ENCODE data around the gene THSD4.
A peak's percentile ranks its signal among the peaks of the same experiment; 100 is the strongest.

THSD4 gene

DNA sequence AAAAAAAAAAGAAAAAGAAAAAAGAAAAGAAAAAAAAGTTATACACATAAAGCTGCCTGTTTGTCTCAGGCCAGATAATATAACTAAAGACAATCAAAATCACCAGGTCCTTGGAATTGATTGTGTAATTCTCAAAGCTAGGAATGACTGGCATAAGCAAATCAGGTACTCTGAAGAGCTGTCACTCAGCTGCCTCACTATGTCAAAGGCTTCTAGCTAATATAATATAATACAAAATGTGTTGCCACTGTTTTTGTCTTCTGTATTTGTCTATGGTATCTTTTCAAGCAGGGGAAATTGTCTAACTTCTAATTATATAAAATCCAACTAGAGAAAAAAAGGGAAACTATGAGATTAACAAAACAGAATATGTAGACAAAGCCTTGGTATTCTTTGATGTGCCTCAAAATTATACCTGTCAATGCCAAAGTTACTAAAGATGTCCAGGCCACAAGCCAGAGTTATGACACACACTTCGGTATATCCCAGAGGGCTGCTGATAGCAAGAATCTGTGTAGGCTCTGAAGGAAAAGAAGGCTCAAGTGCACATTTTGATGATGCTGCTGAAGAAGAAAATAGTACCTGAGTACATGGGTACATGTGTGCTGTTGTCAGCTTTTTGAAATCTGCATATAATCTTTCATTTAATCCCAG, 658.1 kb downstream of the THSD4 start:
- no peak for DNase-seq

GRCh38 chr15:71775856-71776255, 660.6 kb downstream of the THSD4 start:
- no peak for DNase-seq

GRCh38 chr15:71776304-71776703, 661.0 kb downstream of the THSD4 start:
- DNase-seq = no peak

DNA sequence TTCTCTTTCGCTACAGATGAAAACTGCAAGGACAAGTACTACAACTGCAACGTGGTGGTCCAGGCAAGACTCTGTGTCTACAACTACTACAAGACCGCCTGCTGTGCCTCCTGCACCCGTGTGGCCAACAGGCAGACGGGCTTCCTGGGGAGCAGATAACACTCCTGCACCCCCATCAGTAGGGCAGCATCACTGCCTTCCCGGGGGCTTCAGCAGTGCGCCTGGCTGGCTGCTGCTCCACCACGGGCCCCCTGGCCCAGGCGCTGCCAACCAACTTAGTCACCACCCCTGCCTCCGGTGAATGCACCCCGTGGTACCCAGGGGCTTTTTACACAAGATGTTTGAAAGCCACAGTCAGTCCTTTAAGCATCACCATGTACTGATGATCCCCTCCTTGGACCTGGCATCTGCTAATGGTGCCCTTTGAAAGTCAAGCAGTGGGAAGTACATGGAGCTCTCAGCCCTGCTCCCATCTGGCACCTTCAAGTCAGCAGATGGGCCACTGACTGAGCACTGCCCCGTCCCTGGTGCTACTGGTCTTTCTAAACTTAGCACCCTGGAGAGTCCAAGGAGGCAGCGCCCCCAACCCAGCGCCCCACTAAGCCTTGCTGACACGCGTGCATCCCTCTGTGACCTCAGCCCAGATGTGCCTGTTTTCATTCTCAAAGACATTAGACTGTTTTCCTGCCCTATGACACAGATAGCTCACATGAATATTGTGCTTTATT, 662.1 kb downstream of the THSD4 start:
- no peak for DNase-seq

DNA sequence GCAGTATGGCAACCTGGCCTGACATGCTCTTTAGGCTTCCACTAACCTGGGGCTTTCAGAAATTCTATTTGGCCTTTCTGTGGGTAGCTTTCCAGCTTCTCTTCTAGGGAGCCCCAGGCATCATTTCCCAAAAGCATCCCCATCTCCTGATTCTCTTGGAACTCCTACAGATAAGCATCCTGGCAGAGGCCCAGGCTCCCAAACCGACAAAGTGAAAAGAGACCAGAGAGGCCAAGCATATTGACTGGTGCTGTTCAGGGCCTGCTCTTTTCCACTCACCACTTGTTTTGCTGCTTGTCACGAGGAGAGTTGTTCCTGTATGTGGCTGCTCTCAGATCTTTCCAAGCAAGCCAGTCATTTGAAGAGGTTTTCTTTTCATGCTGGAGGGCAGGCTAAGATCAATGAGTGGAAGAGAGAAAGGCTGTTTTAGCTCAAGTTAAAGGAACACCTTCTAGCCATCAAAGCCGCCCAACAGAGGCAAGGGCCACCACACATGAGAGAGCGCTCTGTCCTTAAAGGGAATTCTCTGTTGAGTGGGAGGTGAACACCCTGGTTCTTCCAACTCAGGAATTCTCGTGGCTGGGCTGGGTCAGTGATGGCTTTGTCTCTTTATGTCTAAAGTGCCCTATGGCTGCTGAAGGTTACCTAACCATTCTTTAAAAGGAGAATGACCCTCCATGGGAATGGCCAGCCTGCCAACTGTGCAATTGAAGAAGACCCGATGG, 664.0 kb downstream of the THSD4 start:
- no peak for DNase-seq

DNA sequence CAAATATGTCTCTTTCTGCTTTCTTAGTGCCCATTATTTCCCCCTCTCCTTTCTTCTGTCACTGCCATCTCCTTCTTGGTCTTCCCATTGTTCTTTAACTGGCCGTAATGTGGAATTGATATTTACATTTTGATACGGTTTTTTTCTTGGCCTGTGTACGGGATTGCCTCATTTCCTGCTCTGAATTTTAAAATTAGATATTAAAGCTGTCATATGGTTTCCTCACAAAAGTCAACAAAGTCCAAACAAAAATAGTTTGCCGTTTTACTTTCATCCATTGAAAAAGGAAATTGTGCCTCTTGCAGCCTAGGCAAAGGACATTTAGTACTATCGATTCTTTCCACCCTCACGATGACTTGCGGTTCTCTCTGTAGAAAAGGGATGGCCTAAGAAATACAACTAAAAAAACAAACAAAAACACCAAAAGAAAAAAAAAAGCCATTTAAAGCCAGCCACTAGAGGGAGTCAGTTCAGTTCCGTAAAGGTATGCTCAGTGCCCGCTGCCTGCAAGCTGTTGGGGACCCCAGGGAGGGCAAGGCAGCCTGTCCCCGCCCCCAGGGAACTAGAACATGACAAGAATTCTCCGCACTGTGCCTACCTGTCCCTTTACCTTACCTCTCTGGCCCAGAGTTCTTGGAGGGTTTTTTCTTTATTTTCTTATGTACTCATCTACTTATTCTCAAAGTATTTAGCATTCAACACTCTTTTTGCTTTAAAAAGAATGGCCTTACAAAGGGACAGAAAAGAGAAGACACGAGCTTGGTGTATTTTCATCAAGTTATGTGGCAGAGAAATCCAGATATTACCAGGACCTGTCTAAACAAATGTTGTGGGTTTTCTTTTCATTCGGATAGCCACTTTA, 665.1 kb downstream of the THSD4 start:
- DNase-seq = peak in 2 of 56 donors; percentile 5 to 19

- DNase-seq = no peak
Observed at GRCh38 chr15:71781179-71781964, 666.1 kb downstream of the THSD4 start.

GRCh38 chr15:71781965-71782265, 666.6 kb downstream of the THSD4 start:
- DNase-seq = no peak

GRCh38 chr15:71782422-71783165, 667.3 kb downstream of the THSD4 start:
- DNase-seq = no peak

DNA sequence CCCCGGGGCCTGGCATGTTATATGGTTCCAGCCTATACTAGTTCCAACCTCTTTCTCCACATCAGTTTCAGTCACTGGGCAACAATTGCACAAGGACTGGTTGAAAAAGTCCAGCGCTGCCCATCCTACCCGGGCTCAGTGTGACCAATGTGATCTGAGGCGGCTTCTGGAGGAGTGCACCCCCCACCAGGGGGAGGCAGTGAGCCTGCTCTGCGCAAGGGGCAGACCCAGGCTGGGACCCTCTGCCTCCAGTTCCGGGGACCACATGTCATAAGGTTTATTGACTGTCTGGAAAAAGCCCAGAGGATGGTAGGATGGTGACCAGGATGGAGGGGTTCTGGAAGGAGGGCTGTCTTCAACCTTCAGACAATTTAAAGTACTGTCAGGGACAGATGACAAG, 669.4 kb downstream of the THSD4 start:
- DNase-seq = no peak

GRCh38 chr15:71785996-71786395, 670.7 kb downstream of the THSD4 start:
- DNase-seq = no peak

- DNase-seq = no peak
Observed at GRCh38 chr15:71786673-71787072, 671.4 kb downstream of the THSD4 start.

DNA sequence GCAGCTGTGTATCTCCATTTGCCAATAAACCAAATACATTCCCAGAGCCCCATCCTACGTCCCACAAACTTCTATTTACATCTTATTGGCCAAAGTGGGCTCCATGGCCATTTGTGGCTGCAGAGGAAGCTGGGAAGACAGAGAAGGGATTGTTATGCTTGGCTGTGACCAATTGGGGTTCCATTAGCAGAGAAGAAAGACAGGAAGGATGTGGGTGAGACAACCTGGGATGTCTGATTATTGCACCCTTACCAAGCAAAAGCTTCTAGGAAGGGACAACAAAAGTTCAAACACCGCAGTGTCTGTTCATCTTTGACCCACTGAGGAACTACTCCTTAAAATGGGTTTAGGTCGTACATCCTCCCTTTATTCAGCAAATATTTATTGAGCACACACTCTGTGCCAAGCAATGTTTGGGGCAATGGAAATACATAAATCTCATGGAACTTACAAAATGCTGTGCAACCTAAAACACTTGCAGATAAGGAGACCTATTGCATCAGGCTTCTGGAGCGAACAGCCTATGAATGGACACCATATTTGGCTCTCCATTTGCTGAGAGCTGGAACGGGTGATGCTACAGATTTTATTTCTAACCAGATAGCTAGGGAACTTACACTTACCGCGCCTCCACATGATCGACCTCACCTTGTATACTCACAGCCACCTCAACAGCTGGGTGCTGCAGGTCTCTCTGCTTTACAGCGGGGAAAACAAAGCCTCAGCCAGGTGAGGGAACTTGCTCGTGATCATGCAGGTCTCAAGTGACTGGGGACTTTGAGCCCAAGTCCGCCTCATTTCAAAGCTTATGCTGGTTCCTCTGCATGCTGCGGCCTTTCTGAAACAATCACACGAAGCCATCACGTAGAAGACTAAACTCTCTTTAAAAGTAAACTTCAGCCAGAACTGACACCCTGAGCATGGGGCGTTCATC, 673.6 kb downstream of the THSD4 start:
- DNase-seq = no peak

GRCh38 chr15:71789616-71790015, 674.3 kb downstream of the THSD4 start:
- DNase-seq = no peak

DNA sequence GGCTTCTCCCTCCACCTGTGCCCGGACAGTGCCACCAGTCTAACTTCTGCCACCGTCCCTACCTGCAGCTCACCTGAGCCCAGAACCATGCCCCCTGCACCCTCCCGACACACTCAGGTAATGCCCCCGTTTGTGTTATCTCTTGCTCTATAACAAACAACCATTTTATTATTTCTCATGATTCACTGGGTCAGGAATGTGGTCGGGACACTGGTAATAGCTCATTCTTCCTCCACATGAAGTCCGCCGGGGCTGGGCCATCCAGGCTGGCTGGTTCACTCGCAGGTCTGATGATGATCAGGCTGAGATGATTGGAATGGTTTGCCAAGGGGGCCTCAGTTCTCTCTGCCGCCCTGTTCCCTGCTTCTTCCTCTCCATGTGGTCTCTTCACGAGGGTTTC, 674.8 kb downstream of the THSD4 start:
- no peak for DNase-seq

DNA sequence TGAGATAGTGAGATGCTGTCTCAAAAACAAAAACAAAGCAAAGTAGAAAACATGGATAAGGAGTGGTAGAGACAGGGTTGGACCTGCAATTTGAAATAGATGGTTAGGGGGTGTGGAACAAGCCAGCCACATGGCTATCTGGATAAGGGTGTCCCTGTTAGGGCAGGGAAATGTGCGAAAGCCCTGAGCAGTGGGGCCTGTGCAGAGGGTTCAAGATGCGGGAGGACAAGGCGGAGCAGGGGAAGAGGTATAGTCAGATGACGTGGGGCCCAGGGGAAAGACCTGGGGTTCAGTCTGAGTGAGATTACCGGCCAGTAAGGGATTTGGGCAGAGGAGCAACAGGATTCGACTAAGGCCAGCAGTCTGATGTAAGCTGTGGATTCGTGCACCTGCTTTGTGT, 676.7 kb downstream of the THSD4 start:
- no peak for DNase-seq

- DNase-seq = no peak
Observed at GRCh38 chr15:71792521-71792920, 677.2 kb downstream of the THSD4 start.

DNA sequence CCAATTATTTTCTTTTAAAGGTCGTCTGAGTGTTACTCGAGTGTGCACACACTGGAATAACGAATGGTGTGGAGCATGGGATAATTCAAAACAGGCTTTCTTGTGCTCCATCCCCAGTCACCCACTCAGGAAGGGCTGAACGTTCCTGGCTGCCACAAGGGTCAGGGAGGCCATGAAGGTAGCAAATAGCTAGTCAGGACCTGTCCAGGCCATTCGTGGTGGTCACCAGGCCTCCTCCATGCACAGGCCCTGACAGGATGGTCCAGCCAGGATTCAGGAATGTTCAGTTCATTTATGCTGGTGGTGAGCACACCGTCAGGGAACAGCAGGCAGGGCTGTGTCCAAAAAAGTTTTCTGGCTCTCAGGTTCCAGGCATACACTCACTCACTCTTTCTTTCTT, 683.4 kb downstream of the THSD4 start:
- DNase-seq = no peak

DNA sequence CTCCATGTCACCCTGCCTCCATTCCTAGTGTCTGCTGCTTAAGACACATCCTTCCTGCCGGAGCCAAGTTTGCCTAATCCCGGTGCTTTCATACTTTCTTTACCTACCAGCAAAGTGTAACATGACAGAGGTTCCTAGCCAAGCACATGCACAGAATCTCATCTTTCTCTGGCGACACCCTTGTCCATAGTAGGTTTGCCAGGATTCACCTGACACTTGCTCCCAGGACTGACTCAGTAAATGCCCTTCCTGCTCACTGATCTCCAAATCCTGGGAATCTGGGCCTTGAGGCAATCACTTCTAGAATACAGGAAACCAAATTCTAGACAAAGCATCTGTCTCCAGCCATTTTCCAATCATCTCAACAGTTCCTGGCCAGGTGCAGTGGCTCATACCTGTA, 684.9 kb downstream of the THSD4 start:
- DNase-seq = no peak

Data from amygdala (tissue), 56 donors.